ENCODE results near the gene MASP1. TPM values are rescaled to one million over a fixed set of nuclear protein-coding genes. Genes with fewer than 3 reads are reported as not detected.

MASP1 gene
- total RNA-seq, 1 experiment from 2014 or later = not detected

DNA sequence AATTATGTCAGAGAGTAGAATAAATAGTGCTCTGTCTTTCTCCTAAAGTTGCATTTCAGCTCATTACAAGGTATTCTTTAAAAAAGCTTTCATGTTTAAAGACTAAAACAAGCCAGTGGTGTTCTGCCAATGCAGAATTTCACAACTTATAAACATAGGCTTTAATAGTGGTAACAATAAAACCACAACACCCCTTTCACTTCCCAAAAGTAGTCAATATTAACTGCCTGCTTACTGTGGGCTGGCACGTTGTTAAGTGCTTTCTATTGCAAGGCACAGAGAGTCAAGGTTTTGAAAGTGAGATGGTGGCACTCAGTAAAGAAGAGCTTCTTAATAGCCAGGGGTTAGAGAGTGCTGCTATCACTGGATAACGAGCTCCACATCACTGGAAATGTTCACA is 102.6 kb downstream of the MASP1 start:
- intact Hi-C loops (cut with micrococcal nuclease) = no loop called here
- no peaks in the 10 kb centered on the region for H3K79me2 ChIP-seq (ENCODE audit: insufficient read depth, low read length)
- no peaks in the 10 kb centered on the region for H3K36me3 ChIP-seq (ENCODE audit: control insufficient read depth in 1 of 2, insufficient read depth in 2 of 2, low read length in 2 of 2)
- no peaks in the 10 kb centered on the region for H3K9me3 ChIP-seq (ENCODE audit: control insufficient read depth in 1 of 2, insufficient read depth in 1 of 2, low read depth in 1 of 2, low read length in 2 of 2)
- no peaks in the 10 kb centered on the region for H4K20me1 ChIP-seq (ENCODE audit: insufficient read depth)
- TF ChIP-seq ZNF274 (IDR thresholded peaks at IDR 0.05; ENCODE audit: low read depth, low read length) (no peak), SRF (IDR thresholded peaks at IDR 0.05; ENCODE audit: low read depth) (no peak), JUND (IDR thresholded peaks at IDR 0.05) (no peak), RAD21 (IDR thresholded peaks at IDR 0.05; ENCODE audit: low read depth) (no peak), YY1 (IDR thresholded peaks at IDR 0.05; ENCODE audit: extremely low read depth, insufficient replicate concordance, low read depth, low read length) (no peak), SP1 (IDR thresholded peaks at IDR 0.05; ENCODE audit: low read depth) (no peak), ATF3 (IDR thresholded peaks at IDR 0.05) (no peak), EZH2 (IDR thresholded peaks at IDR 0.05) (no peak), EGR1 (IDR thresholded peaks at IDR 0.05; ENCODE audit: low read depth) (no peak), CTCF (IDR thresholded peaks at IDR 0.05 in 2 of 3, conservative IDR thresholded peaks at IDR 0.05 in 1 of 3; ENCODE audit: borderline replicate concordance in 1 of 3, insufficient read depth in 1 of 3, low read depth in 2 of 3, low read length in 2 of 3) (no peak), POLR2A (IDR thresholded peaks at IDR 0.05; ENCODE audit: borderline replicate concordance, extremely low read depth, insufficient read depth, insufficient read length) (no peak), ZFX (IDR thresholded peaks at IDR 0.05) (no peak), TCF7L2 (IDR thresholded peaks at IDR 0.05; ENCODE audit: borderline replicate concordance, extremely low read depth, insufficient read depth, insufficient read length) (no peak), CBX3 (IDR thresholded peaks at IDR 0.05; ENCODE audit: low read depth) (no peak), SIN3A (IDR thresholded peaks at IDR 0.05; ENCODE audit: low read depth) (no peak), POLR2AphosphoS5 (IDR thresholded peaks at IDR 0.05; ENCODE audit: low read depth, low read length) (no peak), ELF1 (IDR thresholded peaks at IDR 0.05; ENCODE audit: borderline replicate concordance, low read depth) (no peak), FOSL1 (IDR thresholded peaks at IDR 0.05; ENCODE audit: low read depth) (no peak)
- TF ChIP-seq, protein P1, sequence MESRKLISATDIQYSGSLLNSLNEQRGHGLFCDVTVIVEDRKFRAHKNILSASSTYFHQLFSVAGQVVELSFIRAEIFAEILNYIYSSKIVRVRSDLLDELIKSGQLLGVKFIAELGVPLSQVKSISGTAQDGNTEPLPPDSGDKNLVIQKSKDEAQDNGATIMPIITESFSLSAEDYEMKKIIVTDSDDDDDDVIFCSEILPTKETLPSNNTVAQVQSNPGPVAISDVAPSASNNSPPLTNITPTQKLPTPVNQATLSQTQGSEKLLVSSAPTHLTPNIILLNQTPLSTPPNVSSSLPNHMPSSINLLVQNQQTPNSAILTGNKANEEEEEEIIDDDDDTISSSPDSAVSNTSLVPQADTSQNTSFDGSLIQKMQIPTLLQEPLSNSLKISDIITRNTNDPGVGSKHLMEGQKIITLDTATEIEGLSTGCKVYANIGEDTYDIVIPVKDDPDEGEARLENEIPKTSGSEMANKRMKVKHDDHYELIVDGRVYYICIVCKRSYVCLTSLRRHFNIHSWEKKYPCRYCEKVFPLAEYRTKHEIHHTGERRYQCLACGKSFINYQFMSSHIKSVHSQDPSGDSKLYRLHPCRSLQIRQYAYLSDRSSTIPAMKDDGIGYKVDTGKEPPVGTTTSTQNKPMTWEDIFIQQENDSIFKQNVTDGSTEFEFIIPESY (IDR thresholded peaks at IDR 0.05; ENCODE audit: extremely low read depth, insufficient replicate concordance, low read length) = no peak
- TF ChIP-seq, protein P2, sequence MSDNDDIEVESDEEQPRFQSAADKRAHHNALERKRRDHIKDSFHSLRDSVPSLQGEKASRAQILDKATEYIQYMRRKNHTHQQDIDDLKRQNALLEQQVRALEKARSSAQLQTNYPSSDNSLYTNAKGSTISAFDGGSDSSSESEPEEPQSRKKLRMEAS (IDR thresholded peaks at IDR 0.05) = no peak
- no peak overlapping the region for H3K4me2 ChIP-seq (ENCODE audit: low read length)
- no peaks in the 10 kb centered on the region for H3K9me2 ChIP-seq (ENCODE audit: insufficient read depth)
- POLR2A ChIA-PET = no interaction called here
- 0 out of 2 replicates have a peak, but pooled peaks cover 7% of the 10 kb centered on the region for H3K27me3 ChIP-seq (ENCODE audit: insufficient read depth, low read length)
- no TSS peak for BruUV-seq (replicated peaks)
- RAD21 ChIA-PET (ENCODE audit: low non-redundant PET in 1 of 2, low total read pairs in 2 of 2, uncharacterized antibody in 2 of 2, unreplicated experiment in 2 of 2) = no interaction called here
- H2AFZ ChIP-seq (ENCODE audit: low read depth, low read length, poor library complexity, severe bottlenecking) = no peak overlapping the region
- H3K27ac ChIP-seq (ENCODE audit: low read depth, low read length) = no peak overlapping the region
- no peak overlapping the region for H3K9ac ChIP-seq (ENCODE audit: low read length)
- H3K4me1 ChIP-seq (ENCODE audit: control insufficient read depth in 1 of 2, insufficient read depth in 2 of 2, low read length in 2 of 2) = peaks cover 7 to 16% of the 10 kb centered on the region in 2 experiments; a peak in 3 of 4 replicates
- no peak for ATAC-seq
- no peak for DNase-seq (ENCODE audit: low read depth, low spot score)
- CTCF ChIA-PET = no interaction called here
- H3K4me3 ChIP-seq (replicated peaks in 1 of 2; ENCODE audit: low read depth in 1 of 2, low read length in 2 of 2) = no peak overlapping the region
